ENCODE measurements around the gene SORBS2.
"Not testable (repeated sequence)": the region's sequence is repeated elsewhere in the genome, so short reads cannot be mapped to it uniquely, and the experiment has no call there.

Gene SORBS2

GRCh38 chr4:185576962-185577950, 234.7 kb downstream of the SORBS2 start:
- DNase-seq = no peak

DNA sequence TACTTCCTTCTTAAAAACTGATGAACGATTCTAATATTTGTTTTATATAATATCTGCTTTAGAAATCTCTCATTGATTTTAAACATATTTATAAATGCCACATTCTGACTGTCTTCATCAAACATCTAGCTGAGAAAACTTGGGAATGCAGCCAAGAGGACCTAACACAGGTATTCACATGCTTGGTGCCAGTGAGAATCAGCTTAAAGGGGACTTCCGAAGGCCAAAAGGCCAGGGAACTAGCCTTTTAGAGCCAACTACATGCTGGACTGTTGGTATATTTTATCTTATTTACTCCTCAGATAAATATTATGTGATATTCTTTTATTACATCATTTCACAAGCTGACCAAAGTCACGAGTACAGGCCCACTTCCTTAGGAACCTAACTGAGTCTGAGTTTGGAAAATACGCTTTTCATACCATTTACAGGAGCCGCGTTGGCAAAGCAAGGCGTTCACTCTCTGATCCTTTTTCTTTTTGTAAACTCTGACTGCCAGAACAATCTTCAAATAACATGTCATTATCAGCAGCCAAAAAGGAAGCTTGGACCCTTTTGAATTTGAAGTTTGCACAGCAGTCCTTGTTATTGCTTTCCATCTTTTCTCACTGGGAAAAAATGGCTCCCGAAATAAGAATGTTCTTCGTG, 235.6 kb downstream of the SORBS2 start:
- no peak for DNase-seq

DNA sequence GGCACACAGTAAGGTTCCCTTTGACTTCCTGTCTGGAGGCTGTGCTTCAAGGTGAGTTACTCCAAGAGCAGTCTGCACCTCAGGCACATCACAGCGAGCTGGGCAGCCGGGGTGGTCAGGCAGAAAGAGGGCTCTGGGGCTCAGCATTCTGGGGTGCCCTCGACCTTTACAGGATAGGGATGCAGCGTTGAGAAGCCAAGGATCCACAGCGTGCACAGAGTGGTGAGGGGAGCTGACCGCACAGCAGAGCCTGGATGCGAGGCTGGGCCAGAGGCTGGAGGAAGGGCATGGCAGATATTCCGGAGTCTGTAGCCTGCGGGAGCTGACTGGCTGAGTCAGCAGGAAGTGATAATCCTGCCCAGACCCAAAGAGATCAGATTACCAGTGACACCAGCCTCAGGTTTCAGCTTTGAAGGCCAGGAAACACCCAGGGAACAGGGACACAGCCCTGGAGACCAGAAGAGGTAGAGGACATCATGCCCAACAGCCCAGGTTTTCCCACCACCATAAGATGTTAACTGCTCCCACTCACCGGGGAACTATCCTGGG, 238.3 kb downstream of the SORBS2 start:
- DNase-seq = no peak

DNA sequence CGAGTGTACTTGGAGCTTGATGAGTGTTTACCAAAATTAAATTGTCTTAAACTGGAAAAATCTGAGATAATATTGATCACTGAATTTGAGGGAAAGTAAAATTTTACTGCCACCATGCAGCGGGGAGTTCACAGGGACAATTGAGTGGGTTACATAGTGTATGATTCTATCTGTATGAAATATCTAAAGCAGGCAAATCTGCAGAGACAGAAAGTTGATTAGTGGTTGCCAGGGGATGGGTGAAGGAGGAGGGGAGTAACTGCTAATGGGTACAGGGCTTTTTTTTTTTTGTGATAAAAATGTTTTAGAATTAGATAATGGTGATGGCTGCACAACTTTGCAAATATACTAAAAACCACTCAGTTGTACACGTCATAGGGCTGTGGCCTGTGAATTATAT, 241.3 kb downstream of the SORBS2 start:
- no peak for DNase-seq

- DNase-seq = no peak
Measured at GRCh38 chr4:185567381-185568376, 244.3 kb downstream of the SORBS2 start.

GRCh38 chr4:185566972-185567371, 245.0 kb downstream of the SORBS2 start:
- no peak for DNase-seq

DNA sequence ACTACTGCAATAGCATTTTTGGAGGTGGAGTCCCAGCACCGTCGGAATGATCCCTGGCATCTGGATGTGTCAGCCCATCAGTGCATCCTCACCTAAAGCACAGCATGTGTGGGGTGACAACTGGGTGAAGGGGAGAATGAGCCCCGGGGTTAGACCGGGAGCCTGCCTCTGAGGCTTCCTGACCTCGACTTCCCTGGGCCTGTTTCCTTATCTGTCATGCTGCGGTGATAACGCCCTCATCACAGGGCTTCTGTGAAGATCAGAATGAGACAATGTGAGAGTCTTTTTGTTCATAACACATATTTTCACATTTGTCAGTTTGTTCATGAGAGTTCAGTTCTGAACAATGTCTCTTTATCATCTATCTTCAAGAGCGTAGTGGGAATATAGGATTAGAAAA, 245.6 kb downstream of the SORBS2 start:
- DNase-seq = no peak

DNA sequence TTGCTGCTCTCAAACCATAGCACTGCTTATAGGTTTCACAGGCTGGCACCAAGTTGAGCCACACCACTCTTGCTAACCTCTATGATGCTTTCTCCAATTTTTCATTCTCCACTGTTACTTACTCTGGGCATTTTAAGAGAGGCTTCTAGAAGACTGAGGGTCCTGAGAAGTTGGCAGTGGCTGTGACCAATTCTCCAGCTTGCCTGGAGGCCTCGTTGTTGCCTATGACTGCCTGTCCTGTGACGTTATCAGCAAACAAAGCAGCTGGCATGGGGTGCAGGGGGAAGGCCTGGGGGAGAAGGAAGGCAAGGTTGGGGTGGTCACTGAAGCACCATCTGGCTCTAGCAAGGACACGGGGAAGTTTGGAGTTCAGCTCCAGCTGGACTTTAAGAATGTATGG, 246.3 kb downstream of the SORBS2 start:
- DNase-seq = no peak

- DNase-seq = no peak
Measured at GRCh38 chr4:185564349-185564748, 247.6 kb downstream of the SORBS2 start.

- no peak for DNase-seq
Measured at GRCh38 chr4:185562531-185562930, 249.5 kb downstream of the SORBS2 start.

GRCh38 chr4:185560316-185560715, 251.7 kb downstream of the SORBS2 start:
- DNase-seq = no peak

GRCh38 chr4:185559915-185560281, 252.1 kb downstream of the SORBS2 start:
- DNase-seq = no peak

GRCh38 chr4:185559251-185559914, 252.6 kb downstream of the SORBS2 start:
- not testable (repeated sequence) for DNase-seq

DNA sequence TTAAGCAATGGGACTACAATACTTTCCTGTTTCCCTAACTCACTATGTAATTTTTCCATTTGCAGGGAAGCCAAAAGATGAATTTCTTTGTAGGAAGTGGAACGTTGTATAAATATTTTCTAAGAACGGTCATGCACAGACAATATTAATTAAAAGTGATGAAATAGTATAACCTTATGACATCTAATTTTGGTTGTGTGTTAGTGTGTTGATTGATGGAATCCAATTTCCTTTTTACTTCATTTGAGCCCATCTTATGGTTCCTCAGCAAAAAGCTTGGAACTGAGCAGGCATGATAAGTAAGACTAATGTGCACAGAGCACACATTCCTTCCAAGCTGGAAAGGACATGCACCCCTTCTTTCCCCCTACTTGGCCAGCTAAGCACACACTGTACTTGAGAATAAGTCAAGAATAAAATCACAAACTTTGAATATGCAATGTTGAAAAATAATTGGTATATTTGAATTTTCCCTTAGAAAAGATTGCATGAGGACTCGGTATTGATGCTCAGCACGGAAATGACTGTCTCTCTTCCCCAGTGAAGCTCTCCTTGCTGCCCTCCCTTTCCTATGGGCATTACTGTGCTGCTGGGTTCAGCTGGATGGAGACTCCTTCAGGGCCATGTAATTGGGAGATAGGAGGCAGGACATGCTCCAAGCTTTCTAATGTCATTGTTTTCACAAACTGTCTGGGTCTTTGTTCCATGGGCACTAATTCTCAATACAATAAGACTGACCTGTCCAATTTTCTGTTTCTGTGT, 257.4 kb downstream of the SORBS2 start:
- DNase-seq = no peak

DNA sequence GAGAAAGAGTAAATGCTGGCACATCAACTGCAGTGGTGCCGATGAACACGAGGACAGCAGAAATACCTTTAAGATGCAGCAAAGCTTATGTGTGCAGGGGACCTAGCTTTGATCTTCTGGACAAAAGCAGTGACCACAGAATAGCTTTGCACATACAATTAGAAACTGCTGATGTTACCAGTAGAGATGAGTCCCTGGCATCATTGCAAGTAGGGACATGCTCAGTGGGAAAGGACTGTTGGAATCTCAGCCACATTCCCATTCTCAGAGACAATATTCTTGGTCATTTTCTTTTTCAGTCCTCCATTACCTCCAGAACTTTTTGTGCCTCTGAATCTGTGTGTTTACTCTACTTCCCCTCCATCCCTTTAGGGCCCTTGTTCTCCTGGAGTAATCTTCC, 259.7 kb downstream of the SORBS2 start:
- DNase-seq = no peak

DNA sequence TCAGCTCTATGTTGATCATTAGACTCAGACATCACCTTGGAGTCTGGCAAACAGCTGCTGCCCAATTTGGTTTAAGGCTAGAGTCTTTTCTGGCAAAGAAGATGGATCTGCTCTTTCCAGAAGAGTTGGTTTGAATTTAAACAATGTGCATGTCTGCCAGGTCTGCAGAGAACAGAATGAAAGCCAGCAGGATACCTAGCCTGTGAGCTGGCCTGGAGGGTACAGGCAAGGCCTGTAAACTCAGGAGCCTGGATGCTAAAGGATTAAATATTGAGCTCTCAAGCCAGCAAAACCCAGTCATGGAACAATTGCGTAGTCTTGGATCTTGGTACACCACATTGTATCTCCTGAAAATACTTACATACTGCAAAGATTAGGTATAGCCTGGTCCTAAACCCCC, 261.1 kb downstream of the SORBS2 start:
- DNase-seq = no peak

- no peak for DNase-seq
Measured at GRCh38 chr4:185549095-185549639, 262.8 kb downstream of the SORBS2 start.

- no peak for DNase-seq
Measured at GRCh38 chr4:185548587-185548986, 263.4 kb downstream of the SORBS2 start.

DNA sequence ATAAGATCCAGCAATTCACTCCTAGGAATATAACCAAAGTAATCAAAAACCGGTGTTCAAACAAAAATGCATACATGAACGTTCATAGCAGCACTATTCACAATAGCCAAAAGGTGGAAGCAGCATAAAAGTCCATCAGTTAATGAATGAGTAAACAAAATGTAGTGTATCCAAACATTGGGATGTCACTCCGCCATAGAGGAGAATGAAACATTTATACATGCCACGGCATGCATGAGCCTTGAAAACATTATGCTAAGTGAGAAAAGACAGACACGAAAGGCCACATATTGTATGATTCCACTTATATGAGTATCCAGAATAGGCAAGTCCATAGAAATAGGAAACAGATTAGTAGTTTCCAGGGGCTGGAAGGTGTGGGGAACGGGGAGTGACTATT, 265.7 kb downstream of the SORBS2 start:
- no peak for DNase-seq

GRCh38 chr4:185542626-185543315, 269.2 kb downstream of the SORBS2 start:
- DNase-seq = no peak

Measured in stimulated activated CD4-positive, alpha-beta T cell treated with anti-CD3 and anti-CD28 coated beads, Interleukin-4, amount 100 ng/mL, for 4 hours (primary cell).